8988T (cell line): ENCODE measurements around the gene FBXO7.

Source experiments
- DNase-seq: peaks from one replicate; pipeline ENCODE4 v3.0.0; 2011

FBXO7 gene

DNA sequence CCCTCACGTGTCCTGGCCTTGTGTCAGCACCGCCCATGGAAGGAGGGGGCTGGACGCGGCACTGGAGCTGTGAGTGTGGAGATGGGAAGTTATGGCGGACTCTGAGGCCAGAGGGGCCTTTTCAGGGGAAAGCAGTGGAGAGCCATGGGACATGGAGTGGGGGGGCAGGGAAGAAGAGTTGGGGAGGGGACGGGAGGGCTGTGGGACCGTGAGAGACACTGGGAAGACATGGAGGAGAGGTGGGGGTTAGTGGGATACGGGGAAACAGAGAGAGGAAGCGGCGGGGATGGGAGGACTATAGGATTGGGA, 58.2 kb downstream of the FBXO7 start:
- DNase-seq, result no peak

DNA sequence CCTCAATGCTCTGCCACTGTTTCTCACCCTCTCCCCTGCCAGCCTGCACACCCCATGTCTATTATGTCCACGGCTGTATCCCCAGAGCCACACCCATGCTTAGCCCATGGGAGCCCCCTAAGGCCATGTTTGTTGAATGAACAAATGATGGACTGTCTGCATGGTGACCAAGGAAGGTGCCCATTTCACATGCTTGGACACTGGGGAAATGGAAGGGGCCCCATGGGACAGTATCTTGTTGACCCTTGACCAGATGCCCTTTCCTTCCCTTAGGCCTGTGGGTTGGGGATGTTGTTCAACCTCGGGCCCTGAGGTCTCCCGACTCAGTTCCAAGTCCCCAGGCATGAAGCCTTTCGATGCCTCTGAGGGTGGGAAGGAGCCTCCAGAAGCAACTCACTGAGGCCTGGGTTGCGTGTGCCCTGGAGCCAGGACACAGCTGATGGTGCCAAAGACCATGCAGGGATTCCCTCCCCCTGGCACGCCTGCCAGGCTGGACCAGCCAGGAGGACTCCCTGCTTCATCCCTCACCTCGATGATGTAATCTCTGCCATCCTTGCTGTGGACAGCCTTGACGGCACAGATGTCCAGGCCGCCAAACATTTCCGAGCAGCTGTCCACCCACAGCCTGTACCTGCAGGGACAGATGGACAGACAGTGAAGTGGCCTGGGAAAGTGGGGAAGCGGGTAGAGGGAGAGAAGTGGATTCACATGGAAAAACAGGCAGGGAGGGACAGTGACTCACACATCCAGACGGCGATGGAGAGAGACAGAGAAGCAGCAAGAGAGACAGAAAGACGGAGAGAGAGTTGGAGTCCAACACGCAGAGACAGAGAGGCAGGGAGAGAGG, 58.9 kb downstream of the FBXO7 start:
- DNase-seq, result no peak

GRCh38 chr22:32534252-32535235, 59.9 kb downstream of the FBXO7 start:
- DNase-seq, result no peak

DNA sequence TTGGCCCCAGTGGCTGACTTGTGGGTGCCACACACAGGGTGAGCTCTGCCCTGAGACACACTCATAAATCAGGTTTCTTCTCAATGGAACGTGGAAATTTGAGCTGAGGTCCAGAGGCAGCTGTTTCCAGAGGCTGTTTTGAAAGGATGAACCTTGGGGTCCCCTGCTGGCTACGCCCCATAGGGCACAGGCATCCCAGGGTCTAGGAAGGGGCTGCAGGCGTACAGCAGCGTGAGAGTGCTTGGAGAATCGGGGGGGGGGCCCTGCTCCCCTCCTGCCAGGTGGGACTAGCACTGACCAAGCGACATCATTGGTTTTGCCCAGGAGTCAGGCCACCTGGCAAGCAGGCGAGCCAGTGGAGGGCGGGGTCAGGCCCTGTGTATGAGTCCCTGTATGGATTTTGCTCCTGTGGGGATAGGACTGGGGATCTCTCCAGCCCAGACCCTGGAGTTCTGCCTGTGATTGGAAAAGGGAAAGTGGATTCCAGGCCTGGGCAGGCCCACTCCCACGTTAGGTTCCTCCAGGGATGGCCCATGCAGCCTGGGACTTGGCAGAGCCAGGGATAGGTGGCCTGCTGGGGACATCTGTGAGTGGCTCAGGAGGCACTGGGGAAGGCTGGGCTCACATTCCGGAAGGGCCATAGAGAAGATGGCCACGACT, 61.0 kb downstream of the FBXO7 start:
- no peak for DNase-seq

DNA sequence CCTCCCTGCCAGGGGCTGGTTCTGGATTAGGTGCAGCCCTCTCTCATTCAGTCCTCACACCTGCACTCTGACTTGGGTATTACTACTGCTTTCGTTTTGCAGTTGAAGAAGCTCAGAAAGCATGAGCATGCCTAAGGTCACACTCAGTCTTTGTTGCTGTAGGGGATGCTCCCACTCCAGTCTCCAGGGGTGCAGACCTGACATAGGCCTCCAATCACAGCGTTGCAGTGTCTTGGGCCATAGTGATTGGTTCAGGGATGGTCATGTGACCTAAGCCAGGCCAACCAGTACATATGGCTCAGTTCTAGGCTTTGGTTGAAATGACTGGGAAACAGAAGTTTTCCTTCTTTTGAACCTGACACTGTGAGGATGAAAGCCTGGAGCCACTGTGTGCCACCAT, 61.7 kb downstream of the FBXO7 start:
- DNase-seq, result no peak

- DNase-seq, result no peak
Observed at GRCh38 chr22:32538521-32538920, 63.9 kb downstream of the FBXO7 start.

DNA sequence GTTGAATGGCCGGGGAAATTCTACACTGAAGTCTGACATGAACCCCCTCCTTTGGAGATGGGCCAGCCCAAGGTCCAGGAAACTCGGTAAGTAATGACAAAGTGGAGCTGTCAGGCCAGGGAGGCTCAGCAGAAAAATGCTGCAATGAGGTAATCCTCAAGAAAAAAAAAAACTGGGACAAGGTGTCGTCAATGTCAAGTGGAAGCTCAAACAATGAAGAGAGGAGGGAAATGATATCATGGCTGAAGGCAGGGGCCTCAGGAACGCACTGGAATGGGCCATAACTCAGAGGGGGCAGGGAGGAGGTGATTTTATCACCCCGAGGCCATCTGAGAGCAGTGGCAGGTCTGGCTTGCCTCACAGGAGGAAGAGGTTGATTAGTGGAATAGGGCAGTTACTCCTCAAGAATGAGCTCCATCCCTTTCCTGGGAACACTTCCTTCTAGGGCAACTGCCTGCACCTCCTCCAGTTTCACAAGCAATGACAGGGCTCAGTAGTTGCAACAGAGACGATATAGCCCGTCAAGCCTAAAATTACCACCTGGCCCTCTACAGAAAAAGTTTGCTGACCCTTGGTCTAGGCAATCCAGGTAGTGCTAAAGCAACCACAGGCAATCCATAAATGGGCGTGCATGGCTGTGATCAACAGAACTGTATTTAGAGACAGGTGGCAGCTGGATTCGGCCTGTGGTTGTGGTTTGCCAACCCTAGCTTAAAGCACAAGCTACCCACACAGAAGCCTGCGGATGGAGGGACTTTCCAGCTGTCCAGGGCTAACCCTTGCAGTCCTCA, 65.2 kb downstream of the FBXO7 start:
- no peak for DNase-seq

DNA sequence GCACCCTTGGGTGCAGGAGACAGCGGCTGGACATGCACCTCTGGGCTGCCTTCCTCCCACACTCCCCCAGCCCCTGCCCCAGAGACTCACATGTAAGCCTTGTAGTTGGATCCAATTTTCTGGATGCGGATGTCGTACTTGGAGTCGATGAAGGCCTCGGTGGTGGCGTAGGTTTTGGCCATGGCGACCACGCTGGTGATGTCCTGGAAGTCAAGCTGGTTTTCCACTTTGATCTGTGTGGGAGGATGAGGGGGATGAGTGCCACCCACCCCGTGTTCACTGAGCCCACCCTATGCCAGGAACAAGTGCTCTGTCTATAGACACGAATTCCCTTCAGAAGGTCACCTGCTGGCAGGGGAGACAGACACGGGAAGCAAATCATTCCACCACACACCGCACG, 66.9 kb downstream of the FBXO7 start:
- no peak for DNase-seq

DNA sequence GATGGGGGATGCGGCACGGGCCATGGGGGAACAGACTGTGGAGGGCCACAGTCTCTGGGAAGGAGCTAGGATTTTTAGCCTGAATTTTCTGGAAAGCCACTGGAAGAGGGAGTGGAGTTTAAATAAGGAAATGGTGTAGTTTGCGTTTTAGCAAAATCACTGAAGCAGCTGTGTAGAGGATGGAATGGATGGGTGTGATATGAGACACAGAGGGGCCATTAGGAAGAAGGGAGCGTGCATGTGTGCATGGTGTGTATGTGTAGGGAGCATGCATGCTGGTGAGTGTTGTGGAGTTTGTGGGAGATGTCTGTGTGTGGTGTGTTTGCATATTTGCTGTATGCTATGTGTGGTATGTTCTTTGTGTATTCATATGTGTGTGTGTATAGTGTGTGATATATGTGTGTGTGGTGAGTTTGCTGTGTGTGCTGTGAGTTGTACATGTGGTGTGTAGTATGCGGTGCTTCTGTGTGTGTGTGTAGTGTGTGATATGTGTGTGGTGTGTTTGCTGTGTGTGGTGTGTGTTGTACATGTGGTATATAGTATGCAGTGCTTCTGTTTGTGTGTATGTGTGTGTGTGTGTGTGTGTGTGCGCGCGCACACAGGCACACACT, 67.6 kb downstream of the FBXO7 start:
- DNase-seq, result no peak

GRCh38 chr22:32542677-32543357, 68.2 kb downstream of the FBXO7 start:
- DNase-seq, result no peak

DNA sequence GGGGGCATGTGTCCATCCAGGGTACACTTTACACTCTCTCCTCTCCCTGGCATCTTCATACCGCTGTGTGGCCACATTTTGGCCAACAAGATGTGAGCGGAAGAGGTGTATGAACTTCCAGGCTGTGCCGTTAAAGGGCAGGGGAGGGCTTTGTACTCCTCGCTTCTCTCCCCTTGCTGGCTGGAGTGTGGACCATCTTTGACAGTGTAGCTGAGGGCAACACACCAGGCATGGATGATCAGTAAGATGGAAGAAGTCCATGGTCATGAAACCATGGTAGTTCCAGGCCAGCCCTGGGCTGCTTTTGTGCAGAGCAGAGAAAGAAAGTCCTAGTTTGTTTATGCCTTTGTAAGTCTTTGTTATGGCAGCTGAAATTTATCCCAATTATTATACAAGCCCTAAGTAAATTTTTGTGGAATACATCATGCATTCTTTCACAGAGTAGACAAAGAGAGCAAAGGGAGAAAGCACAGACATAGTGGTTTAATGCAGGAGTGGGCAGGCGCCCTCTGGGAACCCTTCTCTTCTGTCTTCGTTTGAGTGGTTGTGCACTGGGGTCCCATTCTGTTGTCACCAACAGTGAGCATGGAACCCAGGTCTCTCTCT, 70.4 kb downstream of the FBXO7 start:
- DNase-seq, result no peak

DNA sequence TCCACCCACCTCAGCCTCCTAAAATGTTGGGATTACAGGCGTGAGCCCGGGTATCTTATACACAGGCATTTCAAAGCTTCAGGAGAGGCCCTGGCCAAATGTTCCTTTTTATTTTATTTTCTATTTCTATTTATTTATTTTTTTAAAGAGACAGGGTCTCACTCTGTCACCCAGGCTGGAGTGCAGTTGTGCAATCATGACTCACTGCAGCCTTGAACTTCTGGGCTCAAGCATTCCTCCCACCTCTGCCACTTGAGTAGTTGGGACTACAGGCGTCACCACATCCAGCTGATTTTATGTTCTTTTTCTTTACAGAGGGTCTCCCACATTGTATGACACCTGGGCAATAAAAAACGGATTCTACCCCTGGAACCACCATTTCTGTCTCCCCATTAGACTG, 71.2 kb downstream of the FBXO7 start:
- DNase-seq, result no peak

DNA sequence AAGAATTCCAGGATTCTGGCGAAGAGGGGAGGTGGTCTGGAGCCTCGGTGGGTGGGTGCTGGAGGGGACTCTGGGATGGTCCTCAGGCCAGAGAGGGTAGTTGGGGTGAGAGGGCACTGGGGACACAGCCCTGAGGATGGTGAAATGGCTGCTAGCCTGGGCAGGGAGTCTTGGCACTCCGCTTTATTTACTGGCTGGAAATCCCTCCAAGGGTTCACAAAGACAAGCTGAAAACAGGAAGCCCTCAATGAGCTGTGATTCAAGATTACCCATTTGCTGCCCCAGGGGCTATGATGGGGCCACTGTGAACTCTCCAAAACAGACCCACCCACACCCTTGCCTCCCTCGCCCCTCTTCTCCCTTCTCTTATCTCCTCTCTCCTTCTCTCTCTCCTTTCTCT, 71.9 kb downstream of the FBXO7 start:
- DNase-seq, result no peak

GRCh38 chr22:32546935-32547334, 72.3 kb downstream of the FBXO7 start:
- DNase-seq, result no peak

- no peak for DNase-seq
Observed at GRCh38 chr22:32548039-32548438, 73.4 kb downstream of the FBXO7 start.
